ENCODE results near the gene SLC6A18. TPM values are rescaled to one million over a fixed set of nuclear protein-coding genes. Genes with fewer than 3 reads are reported as not detected.

Gene SLC6A18
- total RNA-seq, 4 donors from 2014 or later: not detected

DNA sequence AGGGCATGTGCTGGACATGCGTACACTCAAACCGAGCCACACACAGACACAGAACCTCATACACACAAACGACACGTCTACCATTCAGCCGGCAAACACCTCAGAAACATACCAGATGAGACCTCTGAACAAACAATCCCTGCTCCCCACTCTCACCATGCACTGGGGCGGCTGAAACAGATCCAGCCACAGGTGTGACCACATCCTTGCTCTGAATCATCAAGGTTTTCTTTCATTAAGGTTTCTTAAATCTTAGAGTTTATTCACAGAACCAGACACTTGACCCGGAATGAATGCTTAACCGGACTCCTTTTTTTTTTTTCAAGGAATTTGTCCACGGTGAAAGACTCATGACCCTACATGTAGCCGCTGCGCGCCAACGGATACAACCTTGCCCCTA lies 43.5 kb downstream of the SLC6A18 start:
- Histone ChIP-seq H3K27ac (no peak overlapping the region), H3K36me3 (no peaks in the 10 kb centered on the region), H3K4me1 (no peaks in the 10 kb centered on the region), H3K9me3 (peaks cover 0 to 25% (median 0%) of the 10 kb centered on the region in 4 donors), H3K27me3 (no peaks in the 10 kb centered on the region), H3K4me3 (no peak overlapping the region)
- WGBS, 2 donors: 86 to 89% methylated on average over 13 of the region's 13 CpGs
- TF ChIP-seq EP300 (IDR thresholded peaks at IDR 0.05): no peak
- no peak for TF ChIP-seq POLR2A (IDR thresholded peaks at IDR 0.05)
- TF ChIP-seq, protein P1, sequence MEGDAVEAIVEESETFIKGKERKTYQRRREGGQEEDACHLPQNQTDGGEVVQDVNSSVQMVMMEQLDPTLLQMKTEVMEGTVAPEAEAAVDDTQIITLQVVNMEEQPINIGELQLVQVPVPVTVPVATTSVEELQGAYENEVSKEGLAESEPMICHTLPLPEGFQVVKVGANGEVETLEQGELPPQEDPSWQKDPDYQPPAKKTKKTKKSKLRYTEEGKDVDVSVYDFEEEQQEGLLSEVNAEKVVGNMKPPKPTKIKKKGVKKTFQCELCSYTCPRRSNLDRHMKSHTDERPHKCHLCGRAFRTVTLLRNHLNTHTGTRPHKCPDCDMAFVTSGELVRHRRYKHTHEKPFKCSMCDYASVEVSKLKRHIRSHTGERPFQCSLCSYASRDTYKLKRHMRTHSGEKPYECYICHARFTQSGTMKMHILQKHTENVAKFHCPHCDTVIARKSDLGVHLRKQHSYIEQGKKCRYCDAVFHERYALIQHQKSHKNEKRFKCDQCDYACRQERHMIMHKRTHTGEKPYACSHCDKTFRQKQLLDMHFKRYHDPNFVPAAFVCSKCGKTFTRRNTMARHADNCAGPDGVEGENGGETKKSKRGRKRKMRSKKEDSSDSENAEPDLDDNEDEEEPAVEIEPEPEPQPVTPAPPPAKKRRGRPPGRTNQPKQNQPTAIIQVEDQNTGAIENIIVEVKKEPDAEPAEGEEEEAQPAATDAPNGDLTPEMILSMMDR (IDR thresholded peaks at IDR 0.05): no peak
- no peak for DNase-seq (ENCODE audit: low spot score in 2 of 2)

DNA sequence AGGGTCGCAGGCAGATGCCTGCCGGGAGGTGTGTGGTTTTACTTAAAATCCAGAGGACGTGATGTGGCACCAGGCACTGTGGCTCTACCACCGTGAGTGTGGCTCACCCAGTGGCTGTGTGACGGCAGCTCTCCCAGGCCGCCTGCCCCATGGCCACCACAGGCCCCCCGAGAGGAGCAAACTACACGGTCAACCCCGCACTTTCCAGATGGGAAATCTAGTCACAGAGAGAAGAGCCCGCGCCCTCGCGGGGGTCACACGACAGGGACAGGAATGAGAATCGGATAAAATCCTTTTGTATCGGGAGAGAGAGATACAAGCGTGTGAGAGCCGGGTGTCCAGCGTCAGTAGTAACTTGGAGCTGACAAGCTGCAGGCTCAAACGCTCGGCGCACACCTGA lies 45.2 kb downstream of the SLC6A18 start:
- H3K4me3 ChIP-seq: no peak overlapping the region
- TF ChIP-seq, protein P1 (IDR thresholded peaks at IDR 0.05): no peak
- TF ChIP-seq EP300 (IDR thresholded peaks at IDR 0.05) (no peak), POLR2A (IDR thresholded peaks at IDR 0.05) (no peak)
- H3K27me3 ChIP-seq: no peaks in the 10 kb centered on the region
- no peak overlapping the region for H3K27ac ChIP-seq
- no peaks in the 10 kb centered on the region for H3K4me1 ChIP-seq
- peaks cover 0 to 18% (median 0%) of the 10 kb centered on the region in 4 donors for H3K9me3 ChIP-seq
- WGBS, 2 donors: 92% methylated on average over 22 of the region's 22 CpGs
- no peaks in the 10 kb centered on the region for H3K36me3 ChIP-seq
- DNase-seq (ENCODE audit: low spot score in 2 of 2): no peak

DNA sequence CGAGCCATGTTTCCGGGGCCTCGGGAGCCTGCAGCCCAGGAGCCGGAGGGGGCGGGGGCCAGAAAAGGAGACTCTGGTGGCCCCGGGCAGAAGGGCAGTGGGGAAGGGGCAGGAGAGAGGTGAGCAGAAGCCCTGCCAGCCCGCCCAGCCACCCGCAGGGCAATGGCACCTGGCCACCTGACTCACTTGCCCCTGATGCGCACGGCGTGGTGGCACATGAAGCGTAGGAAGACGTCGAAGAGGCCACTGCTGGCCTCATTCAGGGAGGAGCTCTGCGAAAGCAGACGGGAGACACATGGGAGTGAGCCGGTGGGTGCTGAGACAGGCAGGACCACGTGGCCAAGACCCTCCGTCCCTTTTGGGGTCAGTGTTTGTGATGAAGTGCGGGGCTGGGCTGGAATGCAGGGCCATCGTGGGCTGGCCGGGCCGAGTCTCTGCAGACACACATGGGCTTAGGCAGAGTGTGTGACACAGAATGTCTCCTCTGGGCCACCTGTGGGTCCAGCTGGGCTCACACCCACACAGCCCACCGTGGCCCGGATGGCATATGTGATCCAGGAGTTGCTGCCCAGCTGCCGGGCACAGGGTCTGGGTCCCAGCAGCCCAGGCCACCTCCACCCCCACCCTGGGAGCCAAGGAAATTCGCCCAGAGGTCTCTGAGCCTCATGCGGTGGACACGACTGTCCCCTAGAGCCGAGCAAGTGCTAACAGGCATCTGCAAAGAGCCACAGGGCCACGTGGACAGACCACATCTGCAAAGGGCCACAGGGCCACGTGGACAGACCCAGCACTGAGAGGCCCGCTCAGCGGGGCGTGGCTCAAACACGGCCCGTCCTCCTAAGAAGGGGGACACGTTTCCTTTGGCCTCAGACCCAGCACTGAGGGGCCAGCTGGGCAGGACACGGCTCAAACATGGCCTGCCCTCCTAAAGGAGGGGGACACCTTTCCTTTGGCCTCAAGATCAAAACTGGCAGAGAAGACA lies 46.0 kb downstream of the SLC6A18 start:
- Histone ChIP-seq H3K27ac (no peak overlapping the region), H3K9me3 (peaks cover 0 to 18% (median 0%) of the 10 kb centered on the region in 4 donors), H3K27me3 (no peaks in the 10 kb centered on the region), H3K4me3 (no peak overlapping the region), H3K36me3 (no peaks in the 10 kb centered on the region), H3K4me1 (no peaks in the 10 kb centered on the region)
- TF ChIP-seq, protein P1 (IDR thresholded peaks at IDR 0.05): no peak
- TF ChIP-seq POLR2A (IDR thresholded peaks at IDR 0.05) (no peak), EP300 (IDR thresholded peaks at IDR 0.05) (no peak)
- DNase-seq (ENCODE audit: low spot score in 2 of 2): no peak
- 91 to 94% methylated on average over 9 to 29 of the region's 39 CpGs for WGBS, 2 donors

DNA sequence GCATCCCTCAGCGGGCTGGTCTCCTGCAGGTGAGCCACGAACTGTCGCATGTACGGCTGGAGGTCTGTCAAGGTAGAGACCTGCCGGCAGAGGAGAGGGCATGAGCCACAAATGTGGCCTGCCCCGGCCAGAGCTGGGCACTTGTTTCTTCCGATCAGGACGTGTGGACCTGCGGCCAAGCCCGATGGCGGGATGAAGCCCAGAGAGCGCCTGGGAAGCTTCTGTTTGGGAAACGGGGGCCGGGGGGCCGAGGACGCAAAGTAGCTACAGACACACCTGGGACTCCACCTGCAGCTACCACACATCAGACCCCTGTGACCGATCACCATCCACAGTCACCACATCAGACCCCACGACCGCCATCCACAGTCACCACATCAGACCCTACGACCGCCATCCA lies 47.0 kb downstream of the SLC6A18 start:
- Histone ChIP-seq H3K9me3 (peaks cover 0 to 24% (median 0%) of the 10 kb centered on the region in 4 donors), H3K27me3 (no peaks in the 10 kb centered on the region), H3K4me1 (no peaks in the 10 kb centered on the region), H3K36me3 (no peaks in the 10 kb centered on the region), H3K27ac (no peak overlapping the region), H3K4me3 (no peak overlapping the region)
- no peak for DNase-seq (ENCODE audit: low spot score in 2 of 2)
- 97 to 98% methylated on average over 10 to 18 of the region's 21 CpGs for WGBS, 2 donors
- TF ChIP-seq, protein P1 (IDR thresholded peaks at IDR 0.05): no peak
- TF ChIP-seq EP300 (IDR thresholded peaks at IDR 0.05) (no peak), POLR2A (IDR thresholded peaks at IDR 0.05) (no peak)

DNA sequence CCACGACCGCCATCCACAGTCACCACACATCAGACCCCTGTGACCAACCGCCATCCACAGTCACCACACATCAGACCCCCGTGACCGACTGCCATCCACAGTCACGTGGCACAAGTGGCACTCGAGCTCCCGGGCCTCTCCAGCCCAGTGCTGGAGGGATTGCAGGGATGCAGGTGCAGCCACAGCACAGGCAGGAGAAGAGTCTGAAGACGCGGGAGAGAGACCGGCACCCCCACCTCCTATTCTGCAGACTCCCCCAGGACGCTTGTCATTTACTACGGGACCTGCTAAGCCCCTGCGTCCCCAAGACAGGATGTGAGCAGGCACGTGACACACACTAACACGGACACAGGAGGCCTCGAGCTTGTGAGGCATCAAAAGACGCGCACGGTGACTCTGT lies 48.6 kb downstream of the SLC6A18 start:
- DNase-seq (ENCODE audit: low spot score in 2 of 2): no peak
- TF ChIP-seq, protein P1 (IDR thresholded peaks at IDR 0.05): no peak
- no peak overlapping the region for H3K4me3 ChIP-seq
- no peaks in the 10 kb centered on the region for H3K27me3 ChIP-seq
- H3K36me3 ChIP-seq: no peaks in the 10 kb centered on the region
- WGBS, 2 donors: 92 to 93% methylated on average over 16 to 20 of the region's 20 CpGs
- H3K9me3 ChIP-seq: peaks cover 0 to 35% (median 0%) of the 10 kb centered on the region in 4 donors
- H3K4me1 ChIP-seq: no peaks in the 10 kb centered on the region
- no peak overlapping the region for H3K27ac ChIP-seq

All from tibial nerve (tissue), 4 donors.